ENCODE results near the gene APLP2. TPM values are rescaled to one million over a fixed set of nuclear protein-coding genes. Genes with fewer than 3 reads are reported as not detected.

Gene APLP2
- total and polyA plus RNA-seq, 2 of the 13 experiments (the other 11 are each of a cell fraction or from before 2014, with no cell fraction given): 315 to 594 TPM

GRCh38 chr11:130191896-130192295, 122.2 kb downstream of the APLP2 start:
- H3K4me2 ChIP-seq (ENCODE audit: low read depth, low read length): no peak overlapping the region
- DNase-seq (ENCODE audit: low spot score) (no peak), FAIRE-seq (no peak), ATAC-seq (no peak)
- H3K79me2 ChIP-seq (ENCODE audit: insufficient read depth, low read length): no peaks in the 10 kb centered on the region
- CTCF ChIA-PET (ENCODE audit: low intra/inter-chr PET ratio, low total read pairs): no interaction called here
- TF ChIP-seq ZNF687 (CRISPR knock-in tag; IDR thresholded peaks at IDR 0.05) (0 out of 2 replicates have a peak, but pooled peaks have one; percentile 21), UBTF (CRISPR knock-in tag; IDR thresholded peaks at IDR 0.05) (no peak), ZFAT (CRISPR knock-in tag; conservative IDR thresholded peaks at IDR 0.05) (no peak), CBX5 (CRISPR knock-in tag; IDR thresholded peaks at IDR 0.05; ENCODE audit: borderline replicate concordance) (no peak), ZNF547 (CRISPR knock-in tag; IDR thresholded peaks at IDR 0.05) (no peak), SNAPC2 (CRISPR knock-in tag; IDR thresholded peaks at IDR 0.05) (no peak), ZSCAN12 (CRISPR knock-in tag; IDR thresholded peaks at IDR 0.05) (no peak), ZBTB38 (CRISPR knock-in tag; IDR thresholded peaks at IDR 0.05) (peak; percentile 38; the same call in 1 of the 2 replicates)
- TF ChIP-seq, protein P1, sequence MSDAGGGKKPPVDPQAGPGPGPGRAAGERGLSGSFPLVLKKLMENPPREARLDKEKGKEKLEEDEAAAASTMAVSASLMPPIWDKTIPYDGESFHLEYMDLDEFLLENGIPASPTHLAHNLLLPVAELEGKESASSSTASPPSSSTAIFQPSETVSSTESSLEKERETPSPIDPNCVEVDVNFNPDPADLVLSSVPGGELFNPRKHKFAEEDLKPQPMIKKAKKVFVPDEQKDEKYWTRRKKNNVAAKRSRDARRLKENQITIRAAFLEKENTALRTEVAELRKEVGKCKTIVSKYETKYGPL (CRISPR knock-in tag; IDR thresholded peaks at IDR 0.05): no peak
- H3K9me3 ChIP-seq (ENCODE audit: low read length): no peaks in the 10 kb centered on the region
- H4K20me1 ChIP-seq (ENCODE audit: insufficient read depth, low read length): no peaks in the 10 kb centered on the region
- H2AFZ ChIP-seq (ENCODE audit: low read length): no peak overlapping the region
- in situ Hi-C loops (cut with HindIII; ENCODE audit: extremely low pct_ligation_motif_present, low pct_unique_long_range_greater_than_20kb): no loop called here
- WGBS (ENCODE audit: low lambda C conversion rate): 96% methylated on average over 14 of the region's 14 CpGs
- H3K9ac ChIP-seq (ENCODE audit: insufficient read depth, low read depth, low read length): no peak overlapping the region
- POLR2A ChIA-PET: interaction anchor here (2.6 kb wide), 1 partner anchor 10 kb away, joined by 33 read pairs; no protein-coding TSS in a partner anchor
- no TSS peak for BruUV-seq (replicated peaks)
- no peaks in the 10 kb centered on the region for H3K36me3 ChIP-seq (replicated peaks in 1 of 2; ENCODE audit: control insufficient read depth in 1 of 2, insufficient read depth in 2 of 2, low read length in 2 of 2)
- no peaks in the 10 kb centered on the region for H3K27me3 ChIP-seq (ENCODE audit: control insufficient read depth in 1 of 2, insufficient read depth in 2 of 2, low read length in 2 of 2)
- no peak overlapping the region; a peak in 1 of 6 replicates for H3K4me3 ChIP-seq (replicated peaks in 1 of 3; ENCODE audit: insufficient read depth in 1 of 3, low read depth in 2 of 3, low read length in 3 of 3)
- H3K27ac ChIP-seq (ENCODE audit: extremely low read length, insufficient read depth, low read length): peak overlapping the region; percentile 72
- intact Hi-C loops (cut with micrococcal nuclease; ENCODE audit: unreplicated experiment): no loop called here
- H3K4me1 ChIP-seq (ENCODE audit: insufficient read depth, low read length): peaks cover 50% of the 10 kb centered on the region

All from HepG2 (cell line).